Bladder microvascular endothelial cell (primary cell): ENCODE measurements around the gene B4GALNT1. TPM values are rescaled to one million over a fixed set of nuclear protein-coding genes. Genes with fewer than 3 reads are reported as not detected.

Experiments used
- total RNA-seq: library from RNA; depleted of rRNA; stranded (reverse); fragments of >200 nt; gene quantifications from 2 replicates; pipeline ENCODE4 v1.2.3, GENCODE V29; 2014

The B4GALNT1 gene
- under 0.01 and 0.06 TPM in 2 replicates for total RNA-seq

GRCh38 chr12:57632958-57633840, at the start of gene B4GALNT1:
Gene B4GALNT1 (minus strand): TSS chr12:57633201. CDS start chr12:57632132, 1,069 bp downstream.

GRCh38 chr12:57611108-57611826, 21.7 kb downstream of the B4GALNT1 start, which contains the start of gene ARHGEF25:
Gene ARHGEF25 (plus strand): TSS chr12:57611435. CDS start chr12:57611895, 460 bp downstream.

GRCh38 chr12:57604454-57604991, 28.5 kb downstream of the B4GALNT1 start, which contains the start of gene DTX3:
Gene DTX3 (plus strand): TSS chr12:57604824. CDS start chr12:57606518, 1,694 bp downstream.

GRCh38 chr12:57590864-57591781, 41.9 kb downstream of the B4GALNT1 start, which contains the start of gene PIP4K2C:
Gene PIP4K2C (plus strand): TSS chr12:57591192. CDS start chr12:57591290, 98 bp downstream.

Other genes starting within 250 kb of the B4GALNT1 start
- gene R3HDM2, start 202.2 kb downstream of the B4GALNT1 start, total RNA-seq, result 4.0 and 11.0 TPM in 2 replicates
- not detected in 2 replicates for gene INHBC, start 198.4 kb downstream of the B4GALNT1 start, total RNA-seq
- gene INHBE, start 177.9 kb downstream of the B4GALNT1 start, total RNA-seq, result under 0.01 TPM in 1 of 2 replicates, not detected in the other
- not detected in 2 replicates for gene GLI1, start 173.4 kb downstream of the B4GALNT1 start, total RNA-seq
- gene ARHGAP9, start 153.3 kb downstream of the B4GALNT1 start, total RNA-seq, result under 0.01 TPM in 1 of 2 replicates, not detected in the other
- gene MARS1, start 145.1 kb downstream of the B4GALNT1 start, total RNA-seq, result 73.0 and 136 TPM in 2 replicates
- 8.1 and 12.8 TPM in 2 replicates for gene DDIT3, start 112.7 kb downstream of the B4GALNT1 start, total RNA-seq
- 9.9 and 20.2 TPM in 2 replicates for gene MBD6, start 110.4 kb downstream of the B4GALNT1 start, total RNA-seq
- gene DCTN2, start 86.0 kb downstream of the B4GALNT1 start, total RNA-seq, result 80.9 and 114 TPM in 2 replicates
- 0.06 TPM in 1 of 2 replicates, not detected in the other for gene KIF5A, start 83.2 kb downstream of the B4GALNT1 start, total RNA-seq
- 3.4 and 14.0 TPM in 2 replicates for gene PIP4K2C, start 42.0 kb downstream of the B4GALNT1 start, total RNA-seq
- gene DTX3, start 28.4 kb downstream of the B4GALNT1 start, total RNA-seq, result 0.32 and 7.2 TPM in 2 replicates
- gene ARHGEF25, start 21.8 kb downstream of the B4GALNT1 start, total RNA-seq, result under 0.01 and 2.5 TPM in 2 replicates
- gene OS9, start 60.9 kb upstream of the B4GALNT1 start, total RNA-seq, result 189 and 325 TPM in 2 replicates
- gene AGAP2, start 105.5 kb upstream of the B4GALNT1 start, total RNA-seq, result under 0.01 and 0.06 TPM in 2 replicates
- gene TSPAN31, start 111.8 kb upstream of the B4GALNT1 start, total RNA-seq, result 29.8 and 43.3 TPM in 2 replicates
- 112 and 152 TPM in 2 replicates for gene CDK4, start 119.1 kb upstream of the B4GALNT1 start, total RNA-seq
- 3.1 and 8.1 TPM in 2 replicates for gene MARCHF9, start 121.9 kb upstream of the B4GALNT1 start, total RNA-seq
- 0.31 and 0.32 TPM in 2 replicates for gene CYP27B1, start 133.9 kb upstream of the B4GALNT1 start, total RNA-seq
- gene METTL1, start 138.9 kb upstream of the B4GALNT1 start, total RNA-seq, result 2.4 and 5.6 TPM in 2 replicates
- gene EEF1AKMT3, start 139.4 kb upstream of the B4GALNT1 start, total RNA-seq, result 2.1 and 2.8 TPM in 2 replicates
- 14.6 and 18.6 TPM in 2 replicates for gene TSFM, start 149.6 kb upstream of the B4GALNT1 start, total RNA-seq
- gene AVIL, start 185.5 kb upstream of the B4GALNT1 start, total RNA-seq, result 0.81 and 2.3 TPM in 2 replicates
- gene CTDSP2, start 213.5 kb upstream of the B4GALNT1 start, total RNA-seq, result 47.6 and 99.0 TPM in 2 replicates